Smooth muscle cell (in vitro differentiated cells): ENCODE measurements around the gene NAV1. TPM values are rescaled to one million over a fixed set of nuclear protein-coding genes. Genes with fewer than 3 reads are reported as not detected.

Experiments
- DNase-seq: peaks from one replicate; lab custom pipeline; 2025; ENCODE audit not compliant: unreplicated experiment; lab: John Stamatoyannopoulos, UW
- H2AFZ ChIP-seq: fragments of 200-600 bp; sonication (generic); 2 replicates; pipeline ENCODE4 v1.6.0; 2016; ENCODE audit warnings: antibody characterized with exemption, low read depth, mild to moderate bottlenecking
- H3F3A ChIP-seq: fragments of 200-600 bp; sonication (generic); 2 replicates; pipeline ENCODE4 v1.6.0; 2017; ENCODE audit warnings: antibody characterized with exemption, low read depth
- H3K27ac ChIP-seq: fragments of 200-600 bp; sonication (generic); 2 replicates; pipeline ENCODE4 v1.5.1; 2016; ENCODE audit warnings: low read depth, mild to moderate bottlenecking
- H3K27me3 ChIP-seq: fragments of 200-600 bp; sonication (generic); 2 replicates; pipeline ENCODE4 v1.6.1; 2016; ENCODE audit warnings: low read depth, mild to moderate bottlenecking
- H3K36me3 ChIP-seq: fragments of 200-600 bp; sonication (generic); 2 replicates; pipeline ENCODE4 v1.5.1; 2016; ENCODE audit warnings: low read depth
- H3K4me1 ChIP-seq: fragments of 200-600 bp; sonication (generic); 2 replicates; pipeline ENCODE4 v1.5.1; 2016; ENCODE audit warnings: low read depth
- H3K4me2 ChIP-seq: fragments of 200-600 bp; sonication (generic); 2 replicates; pipeline ENCODE4 v1.6.0; 2016; ENCODE audit warnings: mild to moderate bottlenecking
- H3K4me3 ChIP-seq: fragments of 200-600 bp; sonication (generic); 2 replicates; pipeline ENCODE4 v1.5.1; 2016; ENCODE audit warnings: mild to moderate bottlenecking
- H3K79me2 ChIP-seq: fragments of 200-600 bp; sonication (generic); 2 replicates; pipeline ENCODE4 v1.6.0; 2016; ENCODE audit warnings: low read depth, mild to moderate bottlenecking
- H3K9ac ChIP-seq: fragments of 200-600 bp; sonication (generic); 2 replicates; pipeline ENCODE4 v1.6.0; 2016; ENCODE audit warnings: low read depth
- H3K9me3 ChIP-seq: fragments of 200-600 bp; sonication (generic); replicated peaks from 2 replicates; pipeline ENCODE4 v1.5.1; 2016; ENCODE audit warnings: low read depth
- H4K20me1 ChIP-seq: fragments of 200-600 bp; sonication (generic); 2 replicates; pipeline ENCODE4 v1.6.0; 2016; ENCODE audit warnings: low read depth
- WGBS: methylation state at CpG from one replicate; pipeline ENCODE4 v1.1.7; 2016; ENCODE audit warnings: low lambda C conversion rate; 5-methylcytosine and 5-hydroxymethylcytosine counted together
- polyA plus RNA-seq: library from polyadenylated mRNA; unstranded; fragments of >200 nt; fragmentation: Nextera tagmentation; extraction: Ambion mirVana; gene quantifications from 2 replicates; pipeline ENCODE4 v1.2.1, GENCODE V29; 2016
- total RNA-seq: library from RNA; depleted of rRNA; stranded (reverse); fragments of >200 nt; gene quantifications from 2 replicates; pipeline ENCODE4 v1.2.3, GENCODE V29; 2014
- TF ChIP-seq, protein P1 (sequence below): fragments of 200-600 bp; sonication (generic); IDR thresholded peaks from 2 replicates; pipeline ENCODE4 v1.5.1; 2017; ENCODE audit warnings: borderline replicate concordance, mild to moderate bottlenecking, antibody characterized with exemption; ENCODE audit not compliant: insufficient read depth, poor library complexity, severe bottlenecking

The NAV1 gene
- total and polyA plus RNA-seq, 2 experiments from 2014 or later: 52.3 to 71.1 TPM

DNA sequence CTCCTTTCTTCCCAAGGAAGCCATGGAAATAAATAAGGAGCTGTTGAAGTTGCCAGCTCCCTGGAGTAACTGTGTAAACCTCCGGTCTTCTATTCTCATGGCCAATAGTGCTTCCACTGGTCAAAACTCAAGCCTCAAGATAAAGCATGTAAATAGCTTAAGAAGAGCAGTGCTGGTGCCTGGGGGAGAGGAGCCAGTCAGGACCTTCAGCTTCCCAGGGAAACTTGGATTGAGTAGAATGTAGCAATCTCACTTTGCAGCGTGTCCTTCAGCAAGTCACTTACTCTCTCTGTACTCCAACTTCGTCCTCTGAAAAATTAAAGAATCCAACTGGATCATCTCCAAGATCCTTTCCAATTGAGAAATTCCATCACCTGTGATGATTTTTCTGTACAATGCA is 44.7 kb downstream of the NAV1 start:
- no peak overlapping the region for H3K4me3 ChIP-seq
- peaks cover 69% of the 10 kb centered on the region for H3K79me2 ChIP-seq
- H3K4me1 ChIP-seq: peaks cover 36% of the 10 kb centered on the region
- peaks cover 42% of the 10 kb centered on the region for H3F3A ChIP-seq
- peak overlapping the region; percentile 63 for H3K4me2 ChIP-seq
- no peaks in the 10 kb centered on the region for H4K20me1 ChIP-seq
- H3K9ac ChIP-seq: no peak overlapping the region
- H2AFZ ChIP-seq: no peak overlapping the region
- no peaks in the 10 kb centered on the region for H3K9me3 ChIP-seq
- no peaks in the 10 kb centered on the region for H3K36me3 ChIP-seq
- no peak for DNase-seq
- peak overlapping the region; percentile 98 for H3K27ac ChIP-seq
- WGBS: 85% methylated on average over 3 of the region's 3 CpGs
- H3K27me3 ChIP-seq: no peaks in the 10 kb centered on the region
- TF ChIP-seq, protein P1, sequence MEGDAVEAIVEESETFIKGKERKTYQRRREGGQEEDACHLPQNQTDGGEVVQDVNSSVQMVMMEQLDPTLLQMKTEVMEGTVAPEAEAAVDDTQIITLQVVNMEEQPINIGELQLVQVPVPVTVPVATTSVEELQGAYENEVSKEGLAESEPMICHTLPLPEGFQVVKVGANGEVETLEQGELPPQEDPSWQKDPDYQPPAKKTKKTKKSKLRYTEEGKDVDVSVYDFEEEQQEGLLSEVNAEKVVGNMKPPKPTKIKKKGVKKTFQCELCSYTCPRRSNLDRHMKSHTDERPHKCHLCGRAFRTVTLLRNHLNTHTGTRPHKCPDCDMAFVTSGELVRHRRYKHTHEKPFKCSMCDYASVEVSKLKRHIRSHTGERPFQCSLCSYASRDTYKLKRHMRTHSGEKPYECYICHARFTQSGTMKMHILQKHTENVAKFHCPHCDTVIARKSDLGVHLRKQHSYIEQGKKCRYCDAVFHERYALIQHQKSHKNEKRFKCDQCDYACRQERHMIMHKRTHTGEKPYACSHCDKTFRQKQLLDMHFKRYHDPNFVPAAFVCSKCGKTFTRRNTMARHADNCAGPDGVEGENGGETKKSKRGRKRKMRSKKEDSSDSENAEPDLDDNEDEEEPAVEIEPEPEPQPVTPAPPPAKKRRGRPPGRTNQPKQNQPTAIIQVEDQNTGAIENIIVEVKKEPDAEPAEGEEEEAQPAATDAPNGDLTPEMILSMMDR: no peak

DNA sequence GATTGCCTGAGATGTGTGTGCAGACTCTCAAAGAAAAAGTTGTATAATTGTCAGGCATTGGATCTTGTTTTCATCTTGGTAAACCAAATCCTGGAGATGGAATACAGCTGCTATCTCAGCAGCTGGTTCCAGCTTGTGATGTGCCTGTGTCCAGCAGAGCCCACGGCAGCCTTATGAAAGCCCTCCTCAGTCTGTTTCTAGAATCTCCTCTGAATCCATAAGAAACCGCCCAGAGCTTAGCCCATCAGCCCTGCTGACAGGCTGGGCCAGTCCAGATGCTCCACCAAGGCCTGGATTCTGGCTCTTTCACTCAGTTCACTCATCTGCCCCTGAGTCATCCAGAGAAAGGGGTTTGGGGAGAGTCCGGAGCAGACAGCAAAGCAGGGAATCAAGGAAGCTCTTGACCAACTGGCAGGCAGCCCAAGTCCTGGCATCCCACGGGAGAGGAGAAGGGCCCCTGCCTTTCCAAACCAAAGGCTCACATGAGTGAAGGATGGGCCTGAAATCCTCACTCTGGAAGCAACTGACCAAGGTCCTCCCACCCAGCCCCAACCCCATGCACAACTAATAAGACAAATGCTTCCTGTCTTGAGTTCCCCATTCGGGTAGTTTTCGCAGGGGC is 45.7 kb downstream of the NAV1 start:
- Histone ChIP-seq H3K4me2 (peak overlapping the region; percentile 63), H3K79me2 (peaks cover 69% of the 10 kb centered on the region)
- DNase-seq: peak; percentile 30

DNA sequence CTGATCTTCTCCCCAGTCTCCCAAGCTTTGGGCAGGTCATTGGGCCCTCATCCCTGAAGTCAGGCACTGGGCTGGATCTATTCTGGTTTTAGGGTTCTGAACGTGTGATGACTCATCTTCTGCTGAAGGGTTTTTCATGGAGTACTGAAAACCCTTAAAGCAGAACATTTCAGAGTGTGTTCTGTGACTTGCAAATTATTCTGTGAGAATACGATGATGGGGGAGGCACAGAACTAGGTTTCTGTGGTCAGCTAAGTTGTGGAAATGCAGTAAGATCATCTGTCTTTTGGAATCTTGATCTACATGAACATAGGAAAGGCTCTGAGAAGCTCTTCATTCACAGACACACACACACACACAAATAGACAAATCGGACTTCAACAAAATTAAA is 46.2 kb downstream of the NAV1 start:
- no peak overlapping the region for H2AFZ ChIP-seq
- peaks cover 69% of the 10 kb centered on the region for H3K79me2 ChIP-seq
- no peaks in the 10 kb centered on the region for H3K36me3 ChIP-seq
- H3K4me1 ChIP-seq: peaks cover 36% of the 10 kb centered on the region
- peak overlapping the region; percentile 55 for H3K9ac ChIP-seq
- WGBS: 24% methylated on average over 3 of the region's 3 CpGs
- peaks cover 42% of the 10 kb centered on the region for H3F3A ChIP-seq
- peak overlapping the region; percentile 63 for H3K4me2 ChIP-seq
- H3K27ac ChIP-seq: peak overlapping the region; percentile 98
- H3K4me3 ChIP-seq: no peak overlapping the region
- TF ChIP-seq, protein P1: no peak
- no peaks in the 10 kb centered on the region for H4K20me1 ChIP-seq
- H3K27me3 ChIP-seq: no peaks in the 10 kb centered on the region
- H3K9me3 ChIP-seq: no peaks in the 10 kb centered on the region
- no peak for DNase-seq

More for the DNA sequence above, 45.7 kb downstream of the NAV1 start:
- Histone ChIP-seq H3K9me3 (no peaks in the 10 kb centered on the region), H3K4me1 (peaks cover 36% of the 10 kb centered on the region), H3K27me3 (no peaks in the 10 kb centered on the region), H3K9ac (peak overlapping the region; percentile 55), H3F3A (peaks cover 42% of the 10 kb centered on the region), H3K4me3 (no peak overlapping the region), H3K27ac (peak overlapping the region; percentile 98), H4K20me1 (no peaks in the 10 kb centered on the region), H3K36me3 (no peaks in the 10 kb centered on the region), H2AFZ (no peak overlapping the region)
- 36% methylated on average over 6 of the region's 6 CpGs for WGBS
- TF ChIP-seq, protein P1: no peak

DNA sequence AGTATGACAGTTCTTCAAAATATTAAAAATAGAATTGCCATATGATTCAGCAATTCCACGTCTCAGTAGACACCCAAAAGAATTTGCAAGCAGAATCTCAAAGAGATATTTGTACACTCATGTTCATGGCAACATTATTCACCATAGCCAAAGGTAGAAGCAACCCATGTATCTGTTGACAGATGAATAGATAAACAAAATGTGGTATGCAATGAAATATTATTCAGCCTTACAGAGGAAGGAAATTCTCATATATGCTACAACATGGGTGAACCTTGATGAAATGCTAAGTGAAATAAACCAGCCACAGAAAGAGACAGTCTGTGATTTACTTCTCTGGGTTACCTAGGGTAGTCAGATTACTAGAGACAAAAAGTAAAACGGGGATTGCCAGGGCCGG is 47.0 kb downstream of the NAV1 start:
- no peak overlapping the region for H2AFZ ChIP-seq
- peaks cover 36% of the 10 kb centered on the region for H3K4me1 ChIP-seq
- no peak overlapping the region for H3K4me3 ChIP-seq
- H3F3A ChIP-seq: peaks cover 39% of the 10 kb centered on the region
- no peaks in the 10 kb centered on the region for H3K36me3 ChIP-seq
- no peak for DNase-seq
- no peaks in the 10 kb centered on the region for H3K9me3 ChIP-seq
- TF ChIP-seq, protein P1: no peak
- 64% methylated on average over 3 of the region's 3 CpGs for WGBS
- peak overlapping the region; percentile 98 for H3K27ac ChIP-seq
- no peaks in the 10 kb centered on the region for H4K20me1 ChIP-seq
- H3K9ac ChIP-seq: no peak overlapping the region
- peak overlapping the region; percentile 63 for H3K4me2 ChIP-seq
- H3K79me2 ChIP-seq: peaks cover 69% of the 10 kb centered on the region
- no peaks in the 10 kb centered on the region for H3K27me3 ChIP-seq
